Measurements from ENCODE around the gene LIPT2.

Gene LIPT2

DNA sequence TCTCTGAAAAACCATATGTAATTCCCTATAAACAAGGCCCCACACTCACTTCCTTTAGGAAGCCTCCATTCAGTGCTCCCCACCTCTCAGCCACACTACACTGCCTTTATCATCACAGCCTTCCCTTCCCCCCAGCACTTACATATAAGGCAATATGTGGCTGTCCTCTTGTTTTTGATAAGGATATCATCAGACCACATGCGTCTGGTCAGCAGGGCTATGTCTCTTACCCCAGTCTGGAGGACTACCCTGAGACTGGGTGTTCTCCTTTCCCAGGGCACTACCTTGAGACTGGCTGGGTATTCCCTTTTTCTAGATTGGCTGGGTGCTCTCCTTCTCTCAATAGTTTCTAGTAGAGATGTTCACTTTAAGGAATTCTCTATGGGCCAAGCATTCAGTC, 33.9 kb downstream of the LIPT2 start:
- no peaks in the 10 kb centered on the region for H3K4me1 ChIP-seq (ENCODE audit: insufficient read depth, insufficient read length)
- no peak overlapping the region for H3K9ac ChIP-seq (ENCODE audit: insufficient read length, low read depth)
- no peaks in the 10 kb centered on the region for H3K27me3 ChIP-seq (ENCODE audit: insufficient read depth, insufficient read length)
- peaks cover 3% of the 10 kb centered on the region for H3K36me3 ChIP-seq (ENCODE audit: insufficient read depth, insufficient read length, low read length)
- no peak for TF ChIP-seq YY1 (IDR thresholded peaks at IDR 0.05; ENCODE audit: insufficient read depth, insufficient read length)
- TF ChIP-seq ZNF274 (IDR thresholded peaks at IDR 0.05; ENCODE audit: low read depth, low read length), result no peak
- no peak for TF ChIP-seq SUZ12 (IDR thresholded peaks at IDR 0.05; ENCODE audit: extremely low read depth, insufficient read depth, insufficient read length)
- H3K4me3 ChIP-seq (ENCODE audit: insufficient read length, low read depth), result no peak overlapping the region
- H3K9me3 ChIP-seq (ENCODE audit: insufficient read depth, low read length), result no peaks in the 10 kb centered on the region
- no peak for DNase-seq (ENCODE audit: low read depth, low spot score)

DNA sequence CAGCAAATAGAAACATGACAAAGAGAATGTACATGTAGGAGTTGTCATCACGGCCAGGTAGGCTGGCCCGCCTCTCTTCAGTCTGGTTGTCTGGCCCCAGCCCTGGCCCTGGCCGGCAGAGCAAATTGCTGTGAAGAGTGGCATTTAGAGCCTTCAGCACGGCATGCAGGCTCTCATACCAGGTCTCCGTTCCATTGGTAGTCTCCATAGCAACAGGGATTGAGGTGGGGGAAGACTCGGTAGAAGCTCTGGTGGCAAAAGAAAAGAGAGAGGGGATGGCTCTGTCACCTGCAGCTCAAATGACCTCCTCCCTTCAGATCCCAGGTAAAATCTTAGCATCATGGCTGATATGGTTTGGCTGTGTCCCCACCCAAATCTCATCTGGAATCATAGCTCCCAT, 36.2 kb downstream of the LIPT2 start:
- Histone ChIP-seq H3K36me3 (ENCODE audit: insufficient read depth, insufficient read length, low read length) (peaks cover 3% of the 10 kb centered on the region), H3K9me3 (ENCODE audit: insufficient read depth, low read length) (no peaks in the 10 kb centered on the region), H3K4me1 (ENCODE audit: insufficient read depth, insufficient read length) (no peaks in the 10 kb centered on the region), H3K27me3 (ENCODE audit: insufficient read depth, insufficient read length) (no peaks in the 10 kb centered on the region), H3K9ac (ENCODE audit: insufficient read length, low read depth) (no peak overlapping the region), H3K4me3 (ENCODE audit: insufficient read length, low read depth) (no peak overlapping the region)
- TF ChIP-seq ZNF274 (IDR thresholded peaks at IDR 0.05; ENCODE audit: low read depth, low read length) (no peak), YY1 (IDR thresholded peaks at IDR 0.05; ENCODE audit: insufficient read depth, insufficient read length) (no peak), SUZ12 (IDR thresholded peaks at IDR 0.05; ENCODE audit: extremely low read depth, insufficient read depth, insufficient read length) (no peak)
- DNase-seq (ENCODE audit: low read depth, low spot score), result no peak

DNA sequence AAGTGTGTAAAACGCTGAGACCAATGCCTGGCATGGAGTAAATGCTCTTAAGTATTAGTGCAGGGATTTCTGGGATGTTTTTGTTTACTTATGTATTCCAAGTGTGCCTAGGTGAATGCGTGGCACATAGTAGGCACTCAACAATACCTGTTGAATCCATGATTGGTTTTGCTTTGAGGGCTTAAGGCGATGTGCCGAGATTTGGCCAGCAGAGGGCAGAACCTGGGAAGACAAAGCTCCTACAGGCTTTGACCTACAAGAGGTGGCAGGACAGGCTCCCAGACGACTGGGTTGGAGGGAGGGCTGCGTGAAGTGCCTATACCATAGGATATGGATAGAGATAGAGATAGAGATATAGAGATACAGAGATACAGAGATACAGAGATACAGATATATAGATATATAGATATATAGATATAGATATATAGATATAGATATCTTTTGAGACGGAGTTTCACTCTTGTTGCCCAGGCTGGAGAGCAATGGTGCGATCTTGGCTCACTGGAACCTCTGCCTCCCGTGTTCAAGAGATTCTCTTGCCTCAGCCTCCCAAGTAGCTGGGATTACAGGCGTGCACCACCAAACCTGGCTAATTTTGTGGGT, 40.0 kb downstream of the LIPT2 start:
- no peak overlapping the region for H3K4me3 ChIP-seq (ENCODE audit: insufficient read length, low read depth)
- no peaks in the 10 kb centered on the region for H3K4me1 ChIP-seq (ENCODE audit: insufficient read depth, insufficient read length)
- TF ChIP-seq YY1 (IDR thresholded peaks at IDR 0.05; ENCODE audit: insufficient read depth, insufficient read length) (no peak), ZNF274 (IDR thresholded peaks at IDR 0.05; ENCODE audit: low read depth, low read length) (no peak), SUZ12 (IDR thresholded peaks at IDR 0.05; ENCODE audit: extremely low read depth, insufficient read depth, insufficient read length) (no peak)
- no peaks in the 10 kb centered on the region for H3K9me3 ChIP-seq (ENCODE audit: insufficient read depth, low read length)
- peaks cover 3% of the 10 kb centered on the region for H3K36me3 ChIP-seq (ENCODE audit: insufficient read depth, insufficient read length, low read length)
- no peak overlapping the region for H3K9ac ChIP-seq (ENCODE audit: insufficient read length, low read depth)
- DNase-seq (ENCODE audit: low read depth, low spot score), result peak; percentile 70
- no peaks in the 10 kb centered on the region for H3K27me3 ChIP-seq (ENCODE audit: insufficient read depth, insufficient read length)

DNA sequence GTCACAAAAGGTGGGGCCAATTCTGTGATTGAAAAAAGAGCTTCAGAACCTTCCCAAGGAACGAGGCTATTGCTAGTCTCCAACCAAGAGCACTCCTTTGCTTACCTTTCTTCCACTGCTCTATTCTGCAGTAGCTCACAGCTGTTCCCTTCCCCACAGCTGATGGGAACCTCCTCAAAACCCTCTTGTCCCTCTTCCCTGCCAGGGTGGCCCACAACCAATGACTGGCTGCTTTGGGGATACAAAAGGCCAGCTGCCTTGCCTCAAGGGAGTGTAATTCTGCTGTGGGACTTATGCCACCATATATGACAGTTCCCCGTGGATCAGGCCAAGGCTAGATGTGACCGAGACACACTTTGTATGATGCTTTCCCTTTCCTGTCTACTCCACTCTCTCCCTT, 41.2 kb downstream of the LIPT2 start:
- H3K9ac ChIP-seq (ENCODE audit: insufficient read length, low read depth), result no peak overlapping the region
- DNase-seq (ENCODE audit: low read depth, low spot score), result no peak
- TF ChIP-seq ZNF274 (IDR thresholded peaks at IDR 0.05; ENCODE audit: low read depth, low read length) (no peak), SUZ12 (IDR thresholded peaks at IDR 0.05; ENCODE audit: extremely low read depth, insufficient read depth, insufficient read length) (no peak), YY1 (IDR thresholded peaks at IDR 0.05; ENCODE audit: insufficient read depth, insufficient read length) (no peak)
- H3K4me1 ChIP-seq (ENCODE audit: insufficient read depth, insufficient read length), result no peaks in the 10 kb centered on the region
- H3K36me3 ChIP-seq (ENCODE audit: insufficient read depth, insufficient read length, low read length), result peaks cover 3% of the 10 kb centered on the region
- H3K9me3 ChIP-seq (ENCODE audit: insufficient read depth, low read length), result no peaks in the 10 kb centered on the region
- H3K4me3 ChIP-seq (ENCODE audit: insufficient read length, low read depth), result no peak overlapping the region
- H3K27me3 ChIP-seq (ENCODE audit: insufficient read depth, insufficient read length), result no peaks in the 10 kb centered on the region

DNA sequence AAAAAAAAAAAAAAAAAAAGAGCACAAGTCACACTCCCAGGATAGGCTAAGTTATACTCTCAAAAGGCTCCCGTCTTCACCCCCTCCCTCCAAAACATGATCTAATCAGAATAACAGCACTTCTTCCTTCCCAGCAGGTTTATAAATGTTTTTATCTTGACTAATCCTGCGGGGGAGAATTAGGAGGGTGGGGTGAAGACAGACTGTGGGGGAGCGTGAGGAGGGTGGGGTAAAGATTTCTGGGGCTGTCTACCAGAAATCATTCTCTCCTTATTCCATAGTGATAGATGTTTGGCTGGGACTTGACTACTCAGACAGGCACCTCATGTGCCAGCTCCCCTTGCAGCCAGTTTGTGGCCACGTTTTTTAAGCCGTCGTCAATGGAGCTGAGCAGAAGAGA, 43.2 kb downstream of the LIPT2 start:
- H3K9ac ChIP-seq (ENCODE audit: insufficient read length, low read depth), result no peak overlapping the region
- H3K9me3 ChIP-seq (ENCODE audit: insufficient read depth, low read length), result no peaks in the 10 kb centered on the region
- DNase-seq (ENCODE audit: low read depth, low spot score), result no peak
- H3K4me3 ChIP-seq (ENCODE audit: insufficient read length, low read depth), result no peak overlapping the region
- TF ChIP-seq ZNF274 (IDR thresholded peaks at IDR 0.05; ENCODE audit: low read depth, low read length) (no peak), SUZ12 (IDR thresholded peaks at IDR 0.05; ENCODE audit: extremely low read depth, insufficient read depth, insufficient read length) (no peak), YY1 (IDR thresholded peaks at IDR 0.05; ENCODE audit: insufficient read depth, insufficient read length) (no peak)
- no peaks in the 10 kb centered on the region for H3K27me3 ChIP-seq (ENCODE audit: insufficient read depth, insufficient read length)
- H3K36me3 ChIP-seq (ENCODE audit: insufficient read depth, insufficient read length, low read length), result no peaks in the 10 kb centered on the region
- no peaks in the 10 kb centered on the region for H3K4me1 ChIP-seq (ENCODE audit: insufficient read depth, insufficient read length)

DNA sequence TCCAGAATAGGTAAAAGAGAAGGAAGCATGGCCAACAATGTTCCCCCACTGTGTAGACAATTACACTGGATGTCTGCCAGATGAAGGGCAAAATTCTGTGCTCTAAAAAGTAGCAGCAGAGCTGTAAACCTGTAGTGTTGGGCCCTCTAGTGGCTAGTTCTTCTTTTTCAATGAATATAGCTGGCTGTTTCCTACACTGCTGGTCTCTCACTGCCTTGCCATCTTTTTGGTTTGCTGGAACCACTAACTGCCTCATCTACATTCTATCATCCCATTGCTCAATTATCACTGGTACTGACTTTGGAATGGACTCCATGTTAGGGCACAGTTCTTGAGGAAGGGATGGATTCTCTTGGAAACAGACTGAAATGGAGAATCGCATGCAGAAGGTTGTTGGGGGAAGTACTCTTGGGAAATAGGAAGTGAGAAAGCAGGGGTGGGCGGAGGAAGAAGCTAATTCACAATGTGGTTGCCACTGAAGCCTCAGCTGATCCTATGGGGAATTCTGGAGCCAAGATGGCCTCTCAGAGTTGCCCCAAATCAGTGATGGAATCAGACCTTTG, 44.1 kb downstream of the LIPT2 start:
- DNase-seq (ENCODE audit: low read depth, low spot score), result peak; percentile 35
- Histone ChIP-seq H3K9ac (ENCODE audit: insufficient read length, low read depth) (no peak overlapping the region), H3K4me1 (ENCODE audit: insufficient read depth, insufficient read length) (no peaks in the 10 kb centered on the region), H3K9me3 (ENCODE audit: insufficient read depth, low read length) (no peaks in the 10 kb centered on the region), H3K36me3 (ENCODE audit: insufficient read depth, insufficient read length, low read length) (no peaks in the 10 kb centered on the region), H3K4me3 (ENCODE audit: insufficient read length, low read depth) (no peak overlapping the region), H3K27me3 (ENCODE audit: insufficient read depth, insufficient read length) (no peaks in the 10 kb centered on the region)
- TF ChIP-seq ZNF274 (IDR thresholded peaks at IDR 0.05; ENCODE audit: low read depth, low read length) (no peak), YY1 (IDR thresholded peaks at IDR 0.05; ENCODE audit: insufficient read depth, insufficient read length) (no peak), SUZ12 (IDR thresholded peaks at IDR 0.05; ENCODE audit: extremely low read depth, insufficient read depth, insufficient read length) (no peak)

DNA sequence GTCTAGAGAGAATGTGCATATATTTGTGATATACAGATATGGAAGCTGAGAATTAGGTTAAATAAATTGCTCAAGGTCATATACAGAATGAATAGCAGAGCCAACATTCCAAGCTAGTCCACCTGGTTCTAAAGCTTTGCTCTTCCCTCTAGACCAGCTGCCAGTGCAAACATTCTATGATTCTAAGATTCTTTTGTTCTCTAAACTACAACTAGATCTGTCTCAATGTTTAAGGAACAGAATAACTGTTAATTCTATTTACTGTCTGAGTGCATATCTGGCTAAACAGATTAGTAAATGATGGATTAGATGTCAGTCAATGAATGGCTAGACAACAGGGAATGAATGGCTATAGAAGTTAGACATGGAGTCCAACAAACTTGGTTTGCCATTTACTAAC, 45.8 kb downstream of the LIPT2 start:
- no peaks in the 10 kb centered on the region for H3K36me3 ChIP-seq (ENCODE audit: insufficient read depth, insufficient read length, low read length)
- DNase-seq (ENCODE audit: low read depth, low spot score), result no peak
- H3K27me3 ChIP-seq (ENCODE audit: insufficient read depth, insufficient read length), result no peaks in the 10 kb centered on the region
- no peaks in the 10 kb centered on the region for H3K9me3 ChIP-seq (ENCODE audit: insufficient read depth, low read length)
- no peak overlapping the region for H3K4me3 ChIP-seq (ENCODE audit: insufficient read length, low read depth)
- H3K4me1 ChIP-seq (ENCODE audit: insufficient read depth, insufficient read length), result no peaks in the 10 kb centered on the region
- no peak overlapping the region for H3K9ac ChIP-seq (ENCODE audit: insufficient read length, low read depth)
- TF ChIP-seq ZNF274 (IDR thresholded peaks at IDR 0.05; ENCODE audit: low read depth, low read length), result no peak
